SK-N-SH treated with all-trans-retinoic acid at 6 μM for 48 hours (cell line): Measurements from ENCODE around the gene STUM.

Source experiments
- ATAC-seq: fragments of 200-7000 bp; cut with Tn5 transposase; 3 replicates; pipeline ENCODE4 v1.9.1; 2020; ENCODE audit warnings: mild to moderate bottlenecking, moderate library complexity
- ARNTL ChIP-seq: fragments of 450-650 bp; formaldehyde crosslinking; IDR thresholded peaks from 2 replicates; pipeline ENCODE4 v1.5.0; 2020; ENCODE audit warnings: low read depth, mild to moderate bottlenecking, moderate library complexity, borderline replicate concordance
- BACH2 ChIP-seq: fragments of 250-450 bp; sonication (Bioruptor Pico); IDR thresholded peaks from 2 replicates; pipeline ENCODE4 v1.9.0; 2021; ENCODE audit warnings: mild to moderate bottlenecking, borderline replicate concordance
- CREB5 ChIP-seq: fragments of 250-450 bp; sonication (Bioruptor Pico); IDR thresholded peaks from 2 replicates; pipeline ENCODE4 v1.5.1; 2020; ENCODE audit warnings: low read depth, mild to moderate bottlenecking, moderate library complexity
- CSDC2 ChIP-seq: fragments of 250-450 bp; sonication (Bioruptor Pico); IDR thresholded peaks from 2 replicates; pipeline ENCODE4 v1.5.0; 2020; ENCODE audit warnings: mild to moderate bottlenecking, moderate library complexity
- CSRNP3 ChIP-seq: fragments of 250-450 bp; sonication (Bioruptor Pico); IDR thresholded peaks from 2 replicates; pipeline ENCODE4 v1.5.1; 2021; ENCODE audit warnings: mild to moderate bottlenecking, moderate library complexity
- ESRRG ChIP-seq: fragments of 250-450 bp; sonication (Bioruptor Pico); IDR thresholded peaks from 2 replicates; pipeline ENCODE4 v1.6.1; 2021; ENCODE audit warnings: mild to moderate bottlenecking
- GLIS3 ChIP-seq: fragments of 250-450 bp; sonication (Bioruptor Pico); IDR thresholded peaks from 2 replicates; pipeline ENCODE4 v1.5.0; 2020; ENCODE audit warnings: mild to moderate bottlenecking, moderate library complexity
- ISL1 ChIP-seq: fragments of 250-450 bp; sonication (Bioruptor Pico); IDR thresholded peaks from 2 replicates; pipeline ENCODE4 v2.1.2; 2022; ENCODE audit warnings: mild to moderate bottlenecking, moderate library complexity
- OSR1 ChIP-seq: fragments of 250-450 bp; sonication (Bioruptor Pico); IDR thresholded peaks from 2 replicates; pipeline ENCODE4 v1.8.0; 2022; ENCODE audit warnings: moderate library complexity, mild to moderate bottlenecking, inconsistent platforms
- PATZ1 ChIP-seq: fragments of 250-450 bp; sonication (Bioruptor Pico); IDR thresholded peaks from 2 replicates; pipeline ENCODE4 v1.8.0; 2020; ENCODE audit warnings: mild to moderate bottlenecking, moderate library complexity, borderline replicate concordance
- POU6F1 ChIP-seq: fragments of 250-450 bp; sonication (Bioruptor Pico); IDR thresholded peaks from 2 replicates; pipeline ENCODE4 v1.8.0; 2021; ENCODE audit warnings: low read depth, mild to moderate bottlenecking, moderate library complexity, borderline replicate concordance
- PPARA ChIP-seq: fragments of 250-450 bp; sonication (Bioruptor Pico); IDR thresholded peaks from 2 replicates; pipeline ENCODE4 v1.5.0; 2020; ENCODE audit warnings: mild to moderate bottlenecking, borderline replicate concordance
- RARB ChIP-seq: fragments of 250-450 bp; sonication (Bioruptor Pico); IDR thresholded peaks from 2 replicates; pipeline ENCODE4 v1.8.0; 2021; ENCODE audit warnings: mild to moderate bottlenecking, moderate library complexity
- SNAI2 ChIP-seq: fragments of 250-450 bp; sonication (Bioruptor Pico); IDR thresholded peaks from 2 replicates; pipeline ENCODE4 v1.5.0; 2020; ENCODE audit warnings: mild to moderate bottlenecking, moderate library complexity
- TCF4 ChIP-seq: fragments of 250-450 bp; sonication (Bioruptor Pico); IDR thresholded peaks from 2 replicates; pipeline ENCODE4 v1.8.0; 2021; ENCODE audit warnings: mild to moderate bottlenecking, moderate library complexity, borderline replicate concordance
- TOX ChIP-seq: fragments of 250-450 bp; sonication (Bioruptor Pico); IDR thresholded peaks from 2 replicates; pipeline ENCODE4 v1.8.0; 2021; ENCODE audit warnings: mild to moderate bottlenecking, moderate library complexity, borderline replicate concordance
- TSHZ2 ChIP-seq: fragments of 250-450 bp; sonication (Bioruptor Pico); IDR thresholded peaks from 2 replicates; pipeline ENCODE4 v1.5.0; 2020; ENCODE audit warnings: mild to moderate bottlenecking, moderate library complexity
- ZC3H10 ChIP-seq: fragments of 250-450 bp; sonication (Bioruptor Pico); IDR thresholded peaks from 2 replicates; pipeline ENCODE4 v1.5.1; 2021; ENCODE audit warnings: mild to moderate bottlenecking, moderate library complexity
- ZFP3 ChIP-seq: fragments of 250-450 bp; sonication (Bioruptor Pico); IDR thresholded peaks from 2 replicates; pipeline ENCODE4 v1.5.0; 2020; ENCODE audit warnings: mild to moderate bottlenecking, moderate library complexity
- ZFP30 ChIP-seq: fragments of 450-650 bp; formaldehyde crosslinking; IDR thresholded peaks from 2 replicates; pipeline ENCODE4 v1.5.0; 2022; ENCODE audit warnings: mild to moderate bottlenecking, moderate library complexity
- ZNF565 ChIP-seq: fragments of 450-650 bp; formaldehyde crosslinking; conservative IDR thresholded peaks from 2 replicates; pipeline ENCODE4 v1.5.0; 2020; ENCODE audit warnings: low read depth, mild to moderate bottlenecking, moderate library complexity
- ZNF8 ChIP-seq: fragments of 450-650 bp; formaldehyde crosslinking; IDR thresholded peaks from 2 replicates; pipeline ENCODE4 v1.5.0; 2020; ENCODE audit warnings: mild to moderate bottlenecking, moderate library complexity

The STUM gene

GRCh38 chr1:226606311-226607267 is 58.0 kb downstream of the STUM start:
- TF ChIP-seq GLIS3 = no peak
- TF ChIP-seq ESRRG (CRISPR knock-in tag) = no peak
- no peak for TF ChIP-seq PPARA (CRISPR knock-in tag)
- TF ChIP-seq CSRNP3 = no peak
- no peak for TF ChIP-seq POU6F1 (CRISPR knock-in tag)
- no peak for TF ChIP-seq ZC3H10
- no peak for TF ChIP-seq PATZ1
- TF ChIP-seq TCF4 = no peak
- TF ChIP-seq ZNF565 = no peak
- no peak for TF ChIP-seq ZFP3 (CRISPR knock-in tag)
- TF ChIP-seq BACH2 (CRISPR knock-in tag) = no peak
- TF ChIP-seq CREB5 (CRISPR knock-in tag) = no peak
- no peak for TF ChIP-seq ZNF8 (CRISPR knock-in tag)
- no peak for TF ChIP-seq ZFP30 (CRISPR knock-in tag)
- TF ChIP-seq OSR1 = no peak
- no peak for TF ChIP-seq ARNTL (CRISPR knock-in tag)
- TF ChIP-seq RARB = no peak
- TF ChIP-seq TOX (CRISPR knock-in tag) = no peak
- TF ChIP-seq TSHZ2 (CRISPR knock-in tag) = no peak
- TF ChIP-seq CSDC2 (CRISPR knock-in tag) = no peak
- TF ChIP-seq, all 23 proteins: peak for 0
- ATAC-seq = no peak

GRCh38 chr1:226607268-226607660 is 58.7 kb downstream of the STUM start:
- TF ChIP-seq ESRRG (CRISPR knock-in tag) = no peak
- TF ChIP-seq PATZ1 = no peak
- no peak for TF ChIP-seq ZC3H10
- TF ChIP-seq ZFP3 (CRISPR knock-in tag) = no peak
- TF ChIP-seq ISL1 = no peak
- TF ChIP-seq CSRNP3 = no peak
- no peak for TF ChIP-seq RARB
- no peak for TF ChIP-seq SNAI2 (CRISPR knock-in tag)
- TF ChIP-seq, all 23 proteins: peak for 0
- no peak for ATAC-seq
